Measurements from ENCODE around the gene LPCAT2. TPM values are rescaled to one million over a fixed set of nuclear protein-coding genes. Genes with fewer than 3 reads are reported as not detected.
A peak's percentile ranks its signal among the peaks of the same experiment; 100 is the strongest.

LPCAT2 gene
- total and polyA plus RNA-seq, 2 of the 8 experiments (the other 6 are each of a cell fraction or from before 2014, with no cell fraction given) = 2.2 to 10.6 TPM

DNA sequence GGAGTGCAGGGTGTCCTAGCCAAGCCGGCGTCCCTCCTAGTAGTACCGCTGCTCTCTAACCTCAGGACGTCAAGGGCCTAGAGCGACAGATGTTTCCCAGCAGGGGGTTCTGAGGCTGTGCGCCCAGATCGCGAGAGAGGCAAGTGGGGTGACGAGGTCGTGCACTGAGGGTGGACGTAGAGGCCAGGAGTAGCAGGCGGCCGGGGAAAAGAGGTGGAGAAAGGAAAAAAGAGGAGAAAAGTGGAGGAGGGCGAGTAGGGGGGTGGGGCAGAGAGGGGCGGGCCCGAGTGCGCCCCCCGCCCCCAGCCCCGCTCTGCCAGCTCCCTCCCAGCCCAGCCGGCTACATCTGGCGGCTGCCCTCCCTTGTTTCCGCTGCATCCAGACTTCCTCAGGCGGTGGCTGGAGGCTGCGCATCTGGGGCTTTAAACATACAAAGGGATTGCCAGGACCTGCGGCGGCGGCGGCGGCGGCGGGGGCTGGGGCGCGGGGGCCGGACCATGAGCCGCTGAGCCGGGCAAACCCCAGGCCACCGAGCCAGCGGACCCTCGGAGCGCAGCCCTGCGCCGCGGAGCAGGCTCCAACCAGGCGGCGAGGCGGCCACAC, 29.9 kb upstream of the LPCAT2 start, which contains the start of gene MMP2:
Gene MMP2, plus strand, starts transcription at position 372 of the 603 bp plus-strand sequence. CDS start 282 bp downstream, outside the sequence.
- peak within 1 kb of the TSS; percentile 91 to 97 for H3K4me2 ChIP-seq (ENCODE audit: insufficient read depth in 1 of 2, low read depth in 2 of 2, low read length in 2 of 2)
- peak within 1 kb of the TSS; percentile 68 for H4K91ac ChIP-seq (replicated peaks; ENCODE audit: insufficient read length, low read length)
- peaks cover 7 to 48% (median 31%) of the 10 kb centered on the region in 4 experiments for H3K27me3 ChIP-seq (replicated peaks in 1 of 4; ENCODE audit: control insufficient read depth in 3 of 4, extremely low read depth in 1 of 4, insufficient read depth in 3 of 4, low read length in 3 of 4)
- peak within 1 kb of the TSS; percentile 89; the same call in 1 of the 2 replicates for H2BK12ac ChIP-seq (ENCODE audit: low read depth, low read length)
- H3K18ac ChIP-seq (ENCODE audit: extremely low read depth, low read length) = peak within 1 kb of the TSS; percentile 67; the same call in 1 of the 2 replicates
- peaks cover 0 to 6% of the 10 kb centered on the region in 2 experiments for H4K20me1 ChIP-seq (replicated peaks in 1 of 2; ENCODE audit: control insufficient read depth in 1 of 2, insufficient read depth in 2 of 2, low read length in 2 of 2)
- no peak within 1 kb of the TSS for H2AFZ ChIP-seq (ENCODE audit: low read length)
- H3K79me2 ChIP-seq (ENCODE audit: control insufficient read depth in 1 of 2, insufficient read depth in 2 of 2, low read length in 2 of 2) = no peaks in the 10 kb centered on the region
- H3K4ac ChIP-seq (replicated peaks; ENCODE audit: insufficient read length, low read depth, low read length) = peak within 1 kb of the TSS; percentile 21
- H3K23ac ChIP-seq (ENCODE audit: insufficient read length) = no peak within 1 kb of the TSS
- peak within 1 kb of the TSS; percentile 28 to 75 (median 65) for H3K4me3 ChIP-seq (ENCODE audit: extremely low read depth in 1 of 4, insufficient read depth in 2 of 4, low read depth in 3 of 4, low read length in 4 of 4)
- H2AK5ac ChIP-seq (ENCODE audit: low read depth, low read length) = no peak within 1 kb of the TSS
- H3K4me1 ChIP-seq (replicated peaks in 1 of 4; ENCODE audit: control insufficient read depth in 3 of 4, insufficient read depth in 4 of 4, low read length in 3 of 4) = peaks cover 3 to 16% (median 9%) of the 10 kb centered on the region in 4 experiments
- H3K27ac ChIP-seq (ENCODE audit: low read depth, low read length) = peak within 1 kb of the TSS; percentile 27; the same call in 1 of the 2 replicates
- H3K9me3 ChIP-seq (ENCODE audit: insufficient read depth in 2 of 2, low read depth in 1 of 2, low read length in 1 of 2) = no peaks in the 10 kb centered on the region
- peak within 1 kb of the TSS; percentile 87 for H4K8ac ChIP-seq (ENCODE audit: extremely low read depth, insufficient read depth, low read length)
- ChIA-PET CTCF (ENCODE audit: partially characterized antibody) (interaction anchor here (2.2 to 3.0 kb wide), 3 partner anchors 10 to 23 kb away, joined by 13 to 14 read pairs (median 13); no protein-coding TSS in a partner anchor), POLR2A (ENCODE audit: partially characterized antibody) (interaction anchor here (1.4 to 1.5 kb wide), 2 partner anchors 8 to 31 kb away, joined by 3 to 8 read pairs; no protein-coding TSS in a partner anchor)
- H2BK15ac ChIP-seq (ENCODE audit: low read length) = 0 out of 2 replicates have a peak within 1 kb of the TSS, but pooled peaks have one; percentile 61
- 0 out of 2 replicates have a peak within 1 kb of the TSS, but pooled peaks have one; percentile 3 for H2BK5ac ChIP-seq (ENCODE audit: low read depth, low read length)
- H3K36me3 ChIP-seq (ENCODE audit: control insufficient read depth in 2 of 4, insufficient read depth in 4 of 4, low read length in 3 of 4) = no peaks in the 10 kb centered on the region; a peak in 2 of 8 replicates
- H2BK20ac ChIP-seq (ENCODE audit: low read length) = no peak within 1 kb of the TSS
- peak within 1 kb of the TSS; percentile 4 to 78 (median 51); a peak in 4 of 7 replicates for H3K9ac ChIP-seq (replicated peaks in 1 of 4; ENCODE audit: extremely low read depth in 1 of 4, low read depth in 3 of 4, low read length in 3 of 4)
- DNase-seq (ENCODE audit: low read depth in 1 of 2, low spot score in 2 of 2) = peak in 1 of 2 experiments; percentile 51
- WGBS, 2 experiments (ENCODE audit: extremely low coverage in 1 of 2, insufficient coverage in 1 of 2, insufficient read length in 1 of 2, insufficient replicate concordance in 2 of 2, low coverage in 1 of 2, low lambda C conversion rate in 2 of 2, missing lambda C conversion rate in 1 of 2) = 3% methylated on average over 24 of the region's 46 CpGs; no CpG with 5 or more reads in 1 of the 2 experiments
- no peak for FAIRE-seq
- peaks cover 15% of the 10 kb centered on the region for H3K23me2 ChIP-seq (ENCODE audit: low read depth, low read length)
- no peaks in the 10 kb centered on the region; the same call in 1 of the 2 replicates for H3K79me1 ChIP-seq (ENCODE audit: low read depth, low read length)
- H4K5ac ChIP-seq (ENCODE audit: insufficient read length, low read depth, low read length) = peak within 1 kb of the TSS; percentile 30
- H3K14ac ChIP-seq (ENCODE audit: insufficient read length) = no peak within 1 kb of the TSS
- no peak within 1 kb of the TSS for H2BK120ac ChIP-seq (replicated peaks; ENCODE audit: low read depth, low read length)
- no peak within 1 kb of the TSS for H3K56ac ChIP-seq (replicated peaks; ENCODE audit: insufficient read length, low read depth, low read length)
- TF ChIP-seq, protein P1, sequence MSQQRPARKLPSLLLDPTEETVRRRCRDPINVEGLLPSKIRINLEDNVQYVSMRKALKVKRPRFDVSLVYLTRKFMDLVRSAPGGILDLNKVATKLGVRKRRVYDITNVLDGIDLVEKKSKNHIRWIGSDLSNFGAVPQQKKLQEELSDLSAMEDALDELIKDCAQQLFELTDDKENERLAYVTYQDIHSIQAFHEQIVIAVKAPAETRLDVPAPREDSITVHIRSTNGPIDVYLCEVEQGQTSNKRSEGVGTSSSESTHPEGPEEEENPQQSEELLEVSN (IDR thresholded peaks at IDR 0.05) = no peak
- TF ChIP-seq CBX8 (IDR thresholded peaks at IDR 0.05; ENCODE audit: borderline replicate concordance, low read depth, low read length) (no peak), NRF1 (IDR thresholded peaks at IDR 0.05; ENCODE audit: low read depth, low read length) (0 out of 2 replicates have a peak, but pooled peaks have one; percentile 5), CREB1 (IDR thresholded peaks at IDR 0.05) (0 out of 2 replicates have a peak, but pooled peaks have one; percentile 1), BACH1 (IDR thresholded peaks at IDR 0.05; ENCODE audit: low read length) (no peak), JUN (IDR thresholded peaks at IDR 0.05; ENCODE audit: low read depth, low read length) (no peak), POLR2AphosphoS5 (IDR thresholded peaks at IDR 0.05; ENCODE audit: low read depth, low read length) (peak; percentile 32; the same call in 1 of the 2 replicates), TCF12 (IDR thresholded peaks at IDR 0.05; ENCODE audit: low read depth, low read length) (0 out of 2 replicates have a peak, but pooled peaks have one; percentile 37), POU5F1 (IDR thresholded peaks at IDR 0.05; ENCODE audit: low read depth, low read length) (no peak), TAF7 (optimal IDR thresholded peaks at IDR 0.05; ENCODE audit: borderline replicate concordance, low read depth, low read length) (no peak)
